ENCODE data around the gene AGPAT1. TPM values are rescaled to one million over a fixed set of nuclear protein-coding genes. Genes with fewer than 3 reads are reported as not detected.
"Not testable (repeated sequence)": the region's sequence is repeated elsewhere in the genome, so short reads cannot be mapped to it uniquely, and the experiment has no call there.

AGPAT1 gene
- total RNA-seq, 1 donor from 2014 or later = 13.6 TPM

- DNase-seq = no peak
Observed at GRCh38 chr6:32198345-32198696, 22.4 kb upstream of the AGPAT1 start.

GRCh38 chr6:32196682-32197616 lies 21.1 kb upstream of the AGPAT1 start:
- peak; percentile 31 for DNase-seq

- peak; percentile 81 for DNase-seq
Observed at GRCh38 chr6:32195902-32196681, 20.2 kb upstream of the AGPAT1 start.

GRCh38 chr6:32195652-32195901 lies 19.7 kb upstream of the AGPAT1 start:
- peak; percentile 100 for DNase-seq

DNA sequence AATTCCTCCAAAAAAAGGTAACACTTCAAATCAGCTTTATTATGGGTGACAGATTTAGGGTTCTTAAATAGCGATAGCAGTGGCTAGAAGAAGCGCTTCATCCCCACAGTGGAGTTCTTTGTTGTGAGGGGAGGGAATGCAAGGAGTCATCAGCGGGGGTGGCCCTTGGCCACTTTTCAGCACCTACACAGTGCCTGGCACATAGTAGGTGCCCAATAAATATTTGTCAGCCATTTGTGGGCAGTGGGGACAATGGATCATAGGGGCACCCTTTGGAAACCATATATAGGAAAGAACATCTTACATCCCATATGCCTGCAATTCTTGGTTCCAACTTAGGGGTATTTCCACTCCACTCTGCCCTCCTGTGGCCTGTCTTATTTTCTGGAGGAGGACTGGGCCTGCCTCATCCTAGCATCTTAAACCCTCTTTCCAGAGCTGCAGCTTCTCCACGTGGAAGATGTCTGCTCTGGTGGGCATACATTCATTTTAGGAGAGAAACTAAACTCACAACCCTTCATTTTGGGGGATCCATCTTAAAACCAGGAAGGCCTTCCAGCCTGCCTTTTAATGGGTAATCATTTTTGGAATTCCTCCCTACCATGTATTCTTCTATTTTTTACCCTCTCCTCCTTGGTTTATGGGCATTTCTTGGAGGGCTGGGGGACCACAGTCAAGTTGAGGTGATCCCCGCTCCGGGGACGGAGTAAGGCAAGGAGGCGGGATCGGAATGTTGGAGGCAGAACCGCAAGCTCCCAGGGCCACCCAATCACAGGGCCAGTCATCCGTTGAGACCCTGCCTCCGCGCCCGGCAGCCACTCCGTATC lies 19.2 kb upstream of the AGPAT1 start:
- no peak for DNase-seq

DNA sequence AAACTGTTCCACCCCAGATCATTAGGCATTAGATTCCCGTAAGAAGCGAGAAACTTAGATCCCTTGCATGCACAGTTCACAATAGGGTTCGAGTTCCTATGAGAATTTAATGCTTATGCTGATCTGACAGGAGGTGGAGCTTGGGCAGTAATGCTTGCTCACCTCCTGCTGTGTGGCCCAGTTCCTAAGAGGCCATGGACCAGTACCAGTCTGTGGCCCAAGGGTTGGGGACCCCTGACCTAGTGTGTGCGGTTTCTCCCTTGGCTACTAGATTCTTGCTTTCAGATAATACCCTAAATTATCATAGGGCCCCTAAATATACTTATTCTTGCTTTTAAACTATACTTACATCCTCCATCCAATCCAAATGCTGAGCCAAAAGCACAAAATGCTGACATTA lies 18.5 kb upstream of the AGPAT1 start:
- no peak for DNase-seq

DNA sequence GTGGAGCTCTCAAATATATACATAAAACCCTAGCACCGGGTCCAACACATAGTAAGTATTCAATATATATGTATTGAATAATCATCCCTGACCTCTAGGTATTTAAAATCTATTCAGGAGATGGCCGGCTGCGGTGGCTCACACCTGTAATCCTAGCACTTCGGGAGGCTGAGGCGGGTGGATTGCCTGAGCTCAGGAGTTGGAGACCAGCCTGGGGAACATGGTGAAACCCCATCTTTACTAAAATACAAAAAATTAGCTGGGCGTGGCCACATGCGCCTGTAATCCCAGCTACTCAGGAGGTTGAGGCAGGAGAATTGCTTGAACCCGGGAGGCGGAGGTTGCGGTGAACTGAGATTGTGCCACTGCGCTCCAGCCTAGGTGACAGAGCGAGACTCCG lies 17.2 kb upstream of the AGPAT1 start:
- not testable (repeated sequence) for DNase-seq

- DNase-seq = no peak
Observed at GRCh38 chr6:32192608-32193039, 16.7 kb upstream of the AGPAT1 start, which contains the start of gene GPSM3. TSS of gene GPSM3 (minus strand) at chr6:32192643. CDS start at chr6:32192513, 130 bp downstream.

DNA sequence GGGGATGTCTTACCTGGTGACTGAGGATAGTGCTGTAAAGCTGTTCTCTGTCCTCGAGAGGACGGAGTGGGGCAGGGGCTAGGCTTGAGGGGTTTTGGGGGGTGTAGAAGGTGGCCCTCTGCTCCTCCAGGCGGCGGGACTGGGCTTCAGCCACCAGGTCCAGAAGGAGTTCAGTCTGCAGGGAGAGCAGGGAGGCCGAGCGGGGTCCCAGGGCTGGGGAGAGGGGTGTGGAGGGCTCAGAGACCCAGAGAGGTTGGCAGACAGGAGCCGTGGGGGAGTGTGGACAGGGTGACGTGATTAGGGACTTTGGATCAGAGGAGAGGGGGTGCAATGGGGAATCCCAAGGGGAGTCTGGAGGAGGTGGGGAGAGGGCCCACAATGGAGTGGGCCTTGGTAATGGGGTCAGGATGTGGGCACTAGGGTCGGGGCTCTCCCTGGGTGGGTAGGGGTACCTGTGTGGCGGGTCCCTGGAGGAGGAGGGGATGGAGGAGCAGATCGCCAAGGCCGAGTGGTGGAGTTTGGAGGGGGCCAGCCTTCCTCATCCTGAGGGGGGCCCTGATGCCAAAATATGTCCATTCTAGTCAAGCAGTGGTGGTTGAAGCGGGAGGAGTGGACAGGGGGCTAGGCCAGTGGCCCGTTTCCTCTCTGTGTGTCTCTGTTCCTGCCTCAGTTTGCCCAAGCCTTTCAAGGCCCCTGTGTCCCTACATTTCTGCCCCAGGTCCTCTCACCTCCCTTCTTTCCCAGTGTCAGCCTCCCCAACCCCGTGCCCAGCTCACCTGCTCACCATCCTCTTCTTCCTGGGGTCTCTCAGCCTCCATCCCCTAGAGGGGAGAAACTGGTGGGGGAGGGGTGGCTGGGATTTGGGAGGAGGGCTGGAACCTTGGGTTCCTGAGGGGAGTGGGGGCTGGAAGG lies 16.1 kb upstream of the AGPAT1 start:
- no peak for DNase-seq

DNA sequence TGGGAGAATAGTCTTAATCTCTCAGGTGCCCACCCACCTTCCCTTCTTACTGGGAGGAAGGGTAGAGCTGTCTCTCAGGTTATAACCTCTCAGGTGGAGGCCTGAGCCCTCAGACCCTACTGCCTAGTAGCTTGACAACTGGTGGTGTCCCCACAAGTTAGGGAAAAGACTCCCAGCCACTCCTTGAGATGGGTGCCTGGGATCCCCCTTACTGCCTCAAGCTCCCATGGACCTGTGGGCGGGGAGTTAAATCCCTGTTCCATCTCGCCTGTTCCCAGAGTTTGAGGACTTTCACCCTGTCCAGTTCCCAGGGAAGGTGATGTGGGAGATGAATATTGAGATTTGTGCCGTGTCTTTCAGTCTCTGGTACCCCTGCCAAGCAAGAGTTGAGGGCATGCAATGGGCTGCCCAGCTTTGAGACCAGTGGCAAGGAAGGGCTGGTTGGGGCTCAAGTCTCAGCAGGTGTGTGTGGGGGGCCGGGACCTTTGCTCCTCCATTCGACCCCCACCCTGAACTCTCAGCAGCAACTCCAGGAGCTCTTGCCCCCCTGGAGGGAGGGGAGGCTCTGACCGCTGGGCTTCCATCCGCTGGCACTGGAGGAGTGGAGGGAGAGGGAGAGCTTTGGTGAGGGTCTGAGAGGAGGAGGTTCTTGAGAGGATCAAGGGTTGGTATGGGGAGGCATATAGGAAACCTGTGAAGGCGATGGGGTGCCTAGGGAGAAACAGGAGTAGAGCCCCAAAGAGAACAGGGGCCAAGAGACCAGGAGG lies 15.2 kb upstream of the AGPAT1 start:
- no peak for DNase-seq

- DNase-seq = peak; percentile 88
Observed at GRCh38 chr6:32190054-32190851, 14.4 kb upstream of the AGPAT1 start, which contains the start of gene PBX2. TSS of gene PBX2 (minus strand) at chr6:32190202. CDS start at chr6:32189915, 287 bp downstream.

GRCh38 chr6:32189742-32190053 lies 13.8 kb upstream of the AGPAT1 start:
- DNase-seq = no peak

- DNase-seq = no peak
Observed at GRCh38 chr6:32189069-32189741, 13.3 kb upstream of the AGPAT1 start.

DNA sequence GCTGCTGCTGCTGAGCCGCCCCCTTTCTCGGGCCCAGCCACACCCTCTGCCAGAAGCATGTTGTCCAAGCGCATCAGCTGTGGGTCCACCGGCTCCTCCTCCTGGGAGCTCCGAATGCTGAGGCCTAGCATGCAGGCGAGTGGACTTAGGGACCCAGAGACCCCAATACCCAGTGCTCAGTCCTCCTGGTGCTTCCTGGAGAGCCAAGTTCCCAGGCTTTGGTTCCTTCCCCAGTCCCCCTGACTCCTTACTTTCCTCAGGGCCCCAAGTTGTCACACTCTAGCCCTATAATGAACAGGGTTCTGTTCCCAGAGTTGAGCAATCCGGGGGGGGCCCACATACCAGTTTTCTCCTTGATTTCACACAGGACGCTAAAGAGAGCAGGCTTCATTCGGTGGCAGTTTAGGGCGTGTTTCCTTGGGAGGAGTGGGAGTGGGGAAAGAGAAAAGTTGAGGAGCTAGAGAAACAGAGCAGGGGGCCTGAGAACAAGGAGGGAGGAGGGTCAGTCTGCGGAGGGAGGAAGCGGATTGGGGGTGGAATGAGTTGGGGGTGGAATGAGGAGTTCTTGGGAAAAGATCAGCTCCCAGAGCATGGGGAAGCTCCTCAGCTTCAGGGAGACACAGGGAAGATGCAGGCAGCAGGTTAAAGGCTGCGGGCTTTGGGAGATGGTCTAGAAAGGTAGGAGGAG lies 12.6 kb upstream of the AGPAT1 start:
- DNase-seq = no peak

DNA sequence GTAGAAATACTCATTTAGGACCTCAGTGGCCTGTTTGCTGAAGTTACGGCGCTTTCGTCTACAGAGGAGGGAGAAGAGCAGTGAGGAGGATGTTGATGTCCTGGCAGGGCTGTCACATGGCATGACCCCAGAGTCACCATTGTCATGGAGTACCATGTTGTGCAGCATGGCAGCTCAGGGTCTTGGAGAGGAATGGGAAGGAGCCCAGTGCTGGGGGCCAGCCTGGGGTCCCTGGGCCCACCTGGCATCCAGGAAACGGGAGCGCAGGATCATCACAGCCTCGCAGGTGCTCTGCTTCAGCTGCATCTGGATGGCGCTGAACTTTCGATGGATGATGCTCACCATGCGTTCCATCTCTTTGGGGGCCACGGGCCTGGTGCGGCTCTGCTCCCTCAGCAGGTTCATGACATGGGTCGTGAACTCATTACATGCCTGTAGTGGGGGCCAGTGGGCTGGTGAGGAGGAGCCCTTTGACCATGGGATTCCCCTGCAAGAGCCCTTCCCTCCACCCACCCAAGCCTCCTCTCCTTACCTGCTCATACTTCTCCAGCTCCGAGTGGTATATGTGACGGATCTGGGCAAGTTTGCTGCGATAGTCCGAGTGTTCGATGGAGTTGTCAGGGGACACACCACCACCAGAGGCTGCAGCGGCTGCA lies 12.0 kb upstream of the AGPAT1 start:
- not testable (repeated sequence) for DNase-seq

DNA sequence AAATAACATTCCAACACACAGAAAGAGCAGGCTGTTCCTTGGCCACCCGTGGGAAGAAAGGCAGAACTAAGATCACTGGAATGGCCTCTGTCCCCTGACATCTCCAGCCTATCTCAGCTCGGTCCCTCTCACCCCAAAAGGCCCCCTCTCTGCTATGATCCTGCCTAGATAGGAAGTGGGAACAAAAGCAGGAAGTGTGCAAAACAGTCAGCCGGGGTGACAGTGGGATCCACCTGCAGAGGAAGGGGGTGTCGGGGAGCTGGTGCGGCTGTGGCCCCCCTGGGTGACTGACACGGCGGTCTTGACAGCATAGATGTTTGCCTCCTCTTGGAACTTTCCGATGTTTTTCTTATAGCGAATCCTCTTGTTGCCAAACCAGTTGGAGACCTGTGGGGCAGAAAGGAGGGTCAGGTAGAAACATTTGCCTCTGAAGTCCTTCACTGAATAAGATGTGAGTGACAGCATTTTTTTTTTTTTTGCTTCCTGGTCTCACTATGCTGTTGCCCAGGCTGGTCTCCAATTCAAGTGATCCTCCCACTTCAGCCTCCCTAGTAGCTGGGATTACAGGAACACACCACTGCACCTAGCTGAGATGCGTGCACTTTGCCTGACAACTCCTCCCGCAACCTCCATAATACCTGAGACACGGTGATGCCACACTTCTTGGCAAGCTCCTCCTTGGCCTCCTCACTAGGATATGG lies 11.3 kb upstream of the AGPAT1 start:
- DNase-seq = no peak

GRCh38 chr6:32186151-32186840 lies 10.4 kb upstream of the AGPAT1 start:
- not testable (repeated sequence) for DNase-seq
